Smooth muscle cell (in vitro differentiated cells): ENCODE results near the gene PBX3. TPM values are rescaled to one million over a fixed set of nuclear protein-coding genes. Genes with fewer than 3 reads are reported as not detected.

Source experiments
- DNase-seq: peaks from one replicate; lab custom pipeline; 2025; ENCODE audit not compliant: unreplicated experiment; lab: John Stamatoyannopoulos, UW
- H2AFZ ChIP-seq: fragments of 200-600 bp; sonication (generic); 2 replicates; pipeline ENCODE4 v1.6.0; 2016; ENCODE audit warnings: antibody characterized with exemption, low read depth, mild to moderate bottlenecking
- H3F3A ChIP-seq: fragments of 200-600 bp; sonication (generic); 2 replicates; pipeline ENCODE4 v1.6.0; 2017; ENCODE audit warnings: antibody characterized with exemption, low read depth
- H3K27ac ChIP-seq: fragments of 200-600 bp; sonication (generic); 2 replicates; pipeline ENCODE4 v1.5.1; 2016; ENCODE audit warnings: low read depth, mild to moderate bottlenecking
- H3K27me3 ChIP-seq: fragments of 200-600 bp; sonication (generic); 2 replicates; pipeline ENCODE4 v1.6.1; 2016; ENCODE audit warnings: low read depth, mild to moderate bottlenecking
- H3K36me3 ChIP-seq: fragments of 200-600 bp; sonication (generic); 2 replicates; pipeline ENCODE4 v1.5.1; 2016; ENCODE audit warnings: low read depth
- H3K4me1 ChIP-seq: fragments of 200-600 bp; sonication (generic); 2 replicates; pipeline ENCODE4 v1.5.1; 2016; ENCODE audit warnings: low read depth
- H3K4me2 ChIP-seq: fragments of 200-600 bp; sonication (generic); 2 replicates; pipeline ENCODE4 v1.6.0; 2016; ENCODE audit warnings: mild to moderate bottlenecking
- H3K4me3 ChIP-seq: fragments of 200-600 bp; sonication (generic); 2 replicates; pipeline ENCODE4 v1.5.1; 2016; ENCODE audit warnings: mild to moderate bottlenecking
- H3K79me2 ChIP-seq: fragments of 200-600 bp; sonication (generic); 2 replicates; pipeline ENCODE4 v1.6.0; 2016; ENCODE audit warnings: low read depth, mild to moderate bottlenecking
- H3K9ac ChIP-seq: fragments of 200-600 bp; sonication (generic); 2 replicates; pipeline ENCODE4 v1.6.0; 2016; ENCODE audit warnings: low read depth
- H3K9me3 ChIP-seq: fragments of 200-600 bp; sonication (generic); replicated peaks from 2 replicates; pipeline ENCODE4 v1.5.1; 2016; ENCODE audit warnings: low read depth
- H4K20me1 ChIP-seq: fragments of 200-600 bp; sonication (generic); 2 replicates; pipeline ENCODE4 v1.6.0; 2016; ENCODE audit warnings: low read depth
- WGBS: methylation state at CpG from one replicate; pipeline ENCODE4 v1.1.7; 2016; ENCODE audit warnings: low lambda C conversion rate; 5-methylcytosine and 5-hydroxymethylcytosine counted together
- polyA plus RNA-seq: library from polyadenylated mRNA; unstranded; fragments of >200 nt; fragmentation: Nextera tagmentation; extraction: Ambion mirVana; gene quantifications from 2 replicates; pipeline ENCODE4 v1.2.1, GENCODE V29; 2016
- total RNA-seq: library from RNA; depleted of rRNA; stranded (reverse); fragments of >200 nt; gene quantifications from 2 replicates; pipeline ENCODE4 v1.2.3, GENCODE V29; 2014
- TF ChIP-seq, protein P1 (sequence below): fragments of 200-600 bp; sonication (generic); IDR thresholded peaks from 2 replicates; pipeline ENCODE4 v1.5.1; 2017; ENCODE audit warnings: borderline replicate concordance, mild to moderate bottlenecking, antibody characterized with exemption; ENCODE audit not compliant: insufficient read depth, poor library complexity, severe bottlenecking

Gene PBX3
- total and polyA plus RNA-seq, 2 experiments from 2014 or later, result 15.3 to 34.6 TPM

DNA sequence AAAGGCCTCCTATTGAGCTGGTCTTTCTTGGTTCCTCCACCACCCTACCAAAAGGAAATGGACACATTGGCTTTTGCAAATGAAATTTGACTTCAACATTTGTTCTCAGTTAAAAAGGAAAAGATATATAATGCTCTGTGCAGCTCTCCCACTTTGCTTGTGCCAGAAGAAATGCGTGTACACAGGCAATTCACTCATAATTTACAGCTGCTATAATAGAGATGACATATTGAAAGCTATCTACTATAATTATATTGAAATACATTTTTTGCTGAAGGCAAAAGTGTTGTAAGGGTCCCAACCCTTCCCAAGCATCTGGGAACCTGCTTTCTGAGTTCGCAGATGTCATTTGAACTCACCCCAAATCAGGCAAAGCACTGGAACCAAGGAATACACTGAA lies 173.2 kb downstream of the PBX3 start:
- no peak overlapping the region for H3K4me2 ChIP-seq
- H3K9me3 ChIP-seq, result no peaks in the 10 kb centered on the region
- H3K4me1 ChIP-seq, result no peaks in the 10 kb centered on the region
- no peak overlapping the region for H3K27ac ChIP-seq
- H3K27me3 ChIP-seq, result no peaks in the 10 kb centered on the region
- H3K36me3 ChIP-seq, result no peaks in the 10 kb centered on the region
- no peaks in the 10 kb centered on the region for H3K79me2 ChIP-seq
- no peak for DNase-seq
- no peaks in the 10 kb centered on the region for H4K20me1 ChIP-seq
- WGBS, result 96% methylated on average over 2 of the region's 2 CpGs
- no peak overlapping the region for H3K9ac ChIP-seq
- H2AFZ ChIP-seq, result no peak overlapping the region
- TF ChIP-seq, protein P1, sequence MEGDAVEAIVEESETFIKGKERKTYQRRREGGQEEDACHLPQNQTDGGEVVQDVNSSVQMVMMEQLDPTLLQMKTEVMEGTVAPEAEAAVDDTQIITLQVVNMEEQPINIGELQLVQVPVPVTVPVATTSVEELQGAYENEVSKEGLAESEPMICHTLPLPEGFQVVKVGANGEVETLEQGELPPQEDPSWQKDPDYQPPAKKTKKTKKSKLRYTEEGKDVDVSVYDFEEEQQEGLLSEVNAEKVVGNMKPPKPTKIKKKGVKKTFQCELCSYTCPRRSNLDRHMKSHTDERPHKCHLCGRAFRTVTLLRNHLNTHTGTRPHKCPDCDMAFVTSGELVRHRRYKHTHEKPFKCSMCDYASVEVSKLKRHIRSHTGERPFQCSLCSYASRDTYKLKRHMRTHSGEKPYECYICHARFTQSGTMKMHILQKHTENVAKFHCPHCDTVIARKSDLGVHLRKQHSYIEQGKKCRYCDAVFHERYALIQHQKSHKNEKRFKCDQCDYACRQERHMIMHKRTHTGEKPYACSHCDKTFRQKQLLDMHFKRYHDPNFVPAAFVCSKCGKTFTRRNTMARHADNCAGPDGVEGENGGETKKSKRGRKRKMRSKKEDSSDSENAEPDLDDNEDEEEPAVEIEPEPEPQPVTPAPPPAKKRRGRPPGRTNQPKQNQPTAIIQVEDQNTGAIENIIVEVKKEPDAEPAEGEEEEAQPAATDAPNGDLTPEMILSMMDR, result no peak
- H3K4me3 ChIP-seq, result no peak overlapping the region
- no peaks in the 10 kb centered on the region for H3F3A ChIP-seq

DNA sequence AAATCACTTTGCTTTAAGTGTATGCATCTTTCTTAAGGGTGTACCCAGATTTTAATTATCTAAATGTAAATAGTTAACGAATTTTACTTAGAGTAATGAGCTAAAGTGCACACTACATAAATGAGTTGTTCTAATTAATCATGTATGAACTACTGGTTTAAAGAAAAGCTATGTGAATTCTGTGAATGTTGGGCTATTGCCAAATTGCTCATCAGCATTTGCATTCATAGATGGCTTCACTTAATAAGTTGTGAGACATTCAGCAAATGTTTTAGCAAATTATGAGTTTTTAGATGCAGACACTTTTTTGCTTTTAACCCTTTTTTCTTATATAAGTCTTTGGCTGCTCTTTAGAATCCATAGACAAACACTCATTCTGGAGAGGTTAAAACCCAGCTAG lies 175.7 kb downstream of the PBX3 start:
- H3K9me3 ChIP-seq, result no peaks in the 10 kb centered on the region
- H3K27ac ChIP-seq, result no peak overlapping the region
- no peaks in the 10 kb centered on the region for H4K20me1 ChIP-seq
- 84% methylated on average over 1 of the region's 1 CpG for WGBS
- no peak overlapping the region for H2AFZ ChIP-seq
- no peaks in the 10 kb centered on the region for H3K79me2 ChIP-seq
- H3K4me2 ChIP-seq, result no peak overlapping the region
- H3K36me3 ChIP-seq, result no peaks in the 10 kb centered on the region
- H3K9ac ChIP-seq, result no peak overlapping the region
- H3K27me3 ChIP-seq, result no peaks in the 10 kb centered on the region
- no peak for DNase-seq
- H3K4me3 ChIP-seq, result no peak overlapping the region
- H3K4me1 ChIP-seq, result no peaks in the 10 kb centered on the region
- TF ChIP-seq, protein P1, result no peak
- H3F3A ChIP-seq, result no peaks in the 10 kb centered on the region

DNA sequence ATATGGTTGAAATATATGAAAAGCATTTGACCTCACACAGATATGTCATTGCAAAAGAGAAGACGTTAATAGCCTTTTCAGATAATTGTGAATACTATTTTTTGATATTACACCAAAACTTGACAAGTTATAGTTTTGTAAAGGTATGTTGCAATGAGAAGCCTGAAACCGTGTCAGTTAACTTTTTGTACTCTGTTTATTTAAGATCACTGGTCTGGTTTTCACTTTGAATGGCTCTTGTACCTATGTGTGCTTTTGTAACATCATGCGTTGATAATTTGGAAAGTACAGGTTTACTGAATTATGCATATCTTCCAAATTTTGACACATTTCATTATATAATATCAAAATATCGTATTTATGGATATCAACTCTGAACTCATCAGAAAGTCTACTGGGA lies 177.2 kb downstream of the PBX3 start:
- Histone ChIP-seq H3K36me3 (no peaks in the 10 kb centered on the region), H3K27ac (no peak overlapping the region), H3K79me2 (no peaks in the 10 kb centered on the region), H3K9me3 (no peaks in the 10 kb centered on the region), H3K9ac (no peak overlapping the region), H3K4me2 (no peak overlapping the region), H2AFZ (no peak overlapping the region), H3F3A (no peaks in the 10 kb centered on the region), H4K20me1 (no peaks in the 10 kb centered on the region), H3K27me3 (no peaks in the 10 kb centered on the region), H3K4me1 (no peaks in the 10 kb centered on the region), H3K4me3 (no peak overlapping the region)
- TF ChIP-seq, protein P1, result no peak
- WGBS, result 98% methylated on average over 4 of the region's 4 CpGs
- DNase-seq, result no peak

DNA sequence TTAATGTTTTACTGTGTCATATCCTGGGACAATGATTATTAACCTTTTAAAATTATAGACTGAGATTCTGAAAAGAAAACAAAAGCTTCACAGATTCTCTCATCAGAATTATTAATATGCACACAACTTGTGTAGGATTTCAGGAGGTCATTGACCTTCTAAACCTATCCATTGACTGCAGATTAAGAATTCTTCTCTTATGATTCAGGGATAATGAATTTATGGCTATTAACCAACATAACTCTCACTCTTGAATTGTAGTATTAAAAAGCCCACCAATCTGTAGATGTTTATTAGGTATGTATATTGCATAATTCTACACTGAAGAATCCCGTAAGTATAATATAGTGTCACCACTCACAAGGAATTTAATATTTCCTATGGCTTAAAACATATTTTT lies 179.8 kb downstream of the PBX3 start:
- Histone ChIP-seq H2AFZ (no peak overlapping the region), H3K9me3 (no peaks in the 10 kb centered on the region), H4K20me1 (no peaks in the 10 kb centered on the region), H3K79me2 (no peaks in the 10 kb centered on the region), H3K9ac (no peak overlapping the region), H3K36me3 (no peaks in the 10 kb centered on the region), H3K4me2 (no peak overlapping the region), H3K27ac (no peak overlapping the region), H3K4me3 (no peak overlapping the region), H3K4me1 (peaks cover 5% of the 10 kb centered on the region), H3F3A (no peaks in the 10 kb centered on the region), H3K27me3 (no peaks in the 10 kb centered on the region)
- WGBS, result 98% methylated on average over 1 of the region's 1 CpG
- TF ChIP-seq, protein P1, result no peak
- no peak for DNase-seq
